ENCODE data around the gene TCP11L1.
"Not testable (repeated sequence)": the region's sequence is repeated elsewhere in the genome, so short reads cannot be mapped to it uniquely, and the experiment has no call there.

TCP11L1 gene

DNA sequence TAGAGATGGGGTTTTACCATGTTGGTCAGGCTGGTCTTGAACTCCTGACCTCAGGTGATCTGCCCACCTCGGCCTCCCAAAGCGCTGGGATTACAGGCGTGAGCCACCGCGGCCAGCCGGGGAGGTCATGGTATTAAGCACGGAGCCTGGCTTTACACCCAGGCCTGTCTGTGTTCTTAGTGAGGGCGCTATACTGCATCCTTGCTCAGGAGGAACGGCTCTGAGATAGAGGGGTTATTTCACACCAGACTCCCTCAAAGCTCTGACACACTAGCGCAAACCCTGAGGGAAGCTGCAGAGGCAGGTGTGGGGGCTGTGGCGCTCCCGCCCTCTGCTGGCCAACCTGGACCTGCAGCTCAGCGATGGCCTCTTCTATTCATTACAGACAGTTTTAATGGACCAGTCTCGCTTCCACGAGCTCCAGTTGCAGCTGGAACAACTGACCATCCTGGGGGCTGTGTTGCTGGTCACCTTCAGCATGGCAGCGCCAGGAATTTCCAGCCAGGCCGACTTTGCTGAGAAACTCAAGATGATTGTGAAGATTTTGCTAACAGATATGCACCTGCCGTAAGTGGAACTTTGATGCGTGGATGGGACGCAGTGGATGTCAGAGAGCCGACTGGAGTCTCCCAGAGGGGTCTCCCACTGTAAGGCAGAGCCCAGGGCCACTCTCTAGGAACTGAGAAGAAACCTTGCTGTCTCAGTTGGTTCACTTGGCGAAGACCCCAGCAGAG is 26.2 kb downstream of the TCP11L1 start:
- Histone ChIP-seq H3K36me3 (ENCODE audit: insufficient read depth, low read length) (no peaks in the 10 kb centered on the region; the same call in 1 of the 2 replicates), H3K4me1 (ENCODE audit: insufficient read depth, low read length) (peaks cover 19% of the 10 kb centered on the region; the same call in 1 of the 2 replicates), H3K9ac (ENCODE audit: low read depth, low read length) (no peak overlapping the region), H3K9me3 (ENCODE audit: control insufficient read depth, insufficient read depth, low read length) (no peaks in the 10 kb centered on the region)

DNA sequence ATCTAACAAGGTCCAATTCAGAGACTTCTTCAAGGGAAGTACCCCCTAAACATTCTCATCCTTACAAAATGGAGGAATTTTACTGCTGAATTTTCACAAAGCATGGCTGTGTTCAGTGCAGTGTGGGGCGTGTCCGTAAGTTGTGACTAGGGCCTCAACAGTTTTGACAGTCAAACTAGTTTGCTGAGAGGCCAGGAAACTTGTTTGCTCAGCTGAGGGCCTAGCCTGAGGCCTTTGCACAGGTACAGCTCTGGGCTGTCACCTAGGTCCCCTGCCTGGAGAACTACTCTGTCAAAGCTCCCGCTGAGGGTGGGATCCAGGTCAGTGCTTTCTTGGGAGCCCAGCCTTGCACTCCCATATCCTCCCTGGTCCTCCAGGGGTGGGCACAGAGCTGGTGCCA is 27.9 kb downstream of the TCP11L1 start:
- no peak overlapping the region for H3K9ac ChIP-seq (ENCODE audit: low read depth, low read length)
- H3K9me3 ChIP-seq (ENCODE audit: control insufficient read depth, insufficient read depth, low read length): no peaks in the 10 kb centered on the region
- H3K4me1 ChIP-seq (ENCODE audit: insufficient read depth, low read length): peaks cover 11% of the 10 kb centered on the region; the same call in 1 of the 2 replicates
- H3K36me3 ChIP-seq (ENCODE audit: insufficient read depth, low read length): peaks cover 7% of the 10 kb centered on the region

- Histone ChIP-seq H3K36me3 (ENCODE audit: insufficient read depth, low read length) (peaks cover 16% of the 10 kb centered on the region), H3K9me3 (ENCODE audit: control insufficient read depth, insufficient read depth, low read length) (no peaks in the 10 kb centered on the region), H3K9ac (ENCODE audit: low read depth, low read length) (no peak overlapping the region), H3K4me1 (ENCODE audit: insufficient read depth, low read length) (peaks cover 8% of the 10 kb centered on the region; the same call in 1 of the 2 replicates)
Measured at GRCh38 chr11:33068611-33069340, 29.4 kb downstream of the TCP11L1 start.

DNA sequence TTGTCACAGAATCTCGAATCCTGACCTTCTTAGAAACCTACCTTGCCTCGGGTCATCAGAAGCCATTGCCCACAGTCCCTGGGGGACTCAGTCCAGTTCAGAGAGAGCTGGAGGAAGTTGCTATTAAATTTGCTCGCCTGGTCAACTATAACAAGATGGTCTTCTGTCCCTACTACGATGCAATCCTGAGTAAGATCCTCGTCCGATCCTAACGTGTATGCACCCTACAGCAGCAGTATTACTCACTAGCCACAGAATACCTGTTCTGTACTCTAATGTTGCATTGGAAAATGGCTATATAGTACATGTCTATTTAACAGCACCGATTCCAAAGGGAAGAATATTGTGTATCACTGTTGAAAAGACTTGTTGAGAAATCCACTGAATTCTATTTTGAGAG is 33.1 kb downstream of the TCP11L1 start:
- peaks cover 19% of the 10 kb centered on the region for H3K36me3 ChIP-seq (ENCODE audit: insufficient read depth, low read length)
- no peaks in the 10 kb centered on the region for H3K4me1 ChIP-seq (ENCODE audit: insufficient read depth, low read length)

GRCh38 chr11:33083918-33084317 is 44.5 kb downstream of the TCP11L1 start:
- H3K9me3 ChIP-seq (ENCODE audit: control insufficient read depth, insufficient read depth, low read length): no peaks in the 10 kb centered on the region
- no peaks in the 10 kb centered on the region for H3K4me1 ChIP-seq (ENCODE audit: insufficient read depth, low read length)
- peaks cover 26% of the 10 kb centered on the region for H3K36me3 ChIP-seq (ENCODE audit: insufficient read depth, low read length)
- H3K9ac ChIP-seq (ENCODE audit: low read depth, low read length): no peak overlapping the region

More for the DNA sequence above, 33.1 kb downstream of the TCP11L1 start:
- H3K9ac ChIP-seq (ENCODE audit: low read depth, low read length): no peak overlapping the region
- no peaks in the 10 kb centered on the region for H3K9me3 ChIP-seq (ENCODE audit: control insufficient read depth, insufficient read depth, low read length)

DNA sequence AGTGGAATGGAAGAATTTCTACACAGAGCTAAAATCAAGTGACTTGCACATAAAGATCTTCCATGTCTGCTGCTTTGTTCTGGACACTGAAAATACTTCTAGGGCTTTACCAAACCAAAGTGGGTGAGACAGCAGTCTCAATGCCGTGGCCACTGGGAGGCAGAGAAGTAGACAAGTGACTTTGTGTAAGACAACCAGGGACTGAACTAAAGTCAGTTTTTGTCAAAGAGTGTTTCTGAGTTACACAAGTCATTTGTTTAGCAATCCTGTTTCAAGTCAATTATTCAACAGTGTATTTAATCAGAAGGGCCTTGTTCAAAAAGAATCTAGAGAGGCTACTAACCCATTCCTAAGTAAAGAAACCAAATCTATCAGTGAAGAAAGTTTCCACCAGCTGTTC is 46.6 kb downstream of the TCP11L1 start:
- Histone ChIP-seq H3K9ac (ENCODE audit: low read depth, low read length) (no peak overlapping the region), H3K36me3 (ENCODE audit: insufficient read depth, low read length) (peaks cover 27% of the 10 kb centered on the region), H3K9me3 (ENCODE audit: control insufficient read depth, insufficient read depth, low read length) (no peaks in the 10 kb centered on the region), H3K4me1 (ENCODE audit: insufficient read depth, low read length) (no peaks in the 10 kb centered on the region)

DNA sequence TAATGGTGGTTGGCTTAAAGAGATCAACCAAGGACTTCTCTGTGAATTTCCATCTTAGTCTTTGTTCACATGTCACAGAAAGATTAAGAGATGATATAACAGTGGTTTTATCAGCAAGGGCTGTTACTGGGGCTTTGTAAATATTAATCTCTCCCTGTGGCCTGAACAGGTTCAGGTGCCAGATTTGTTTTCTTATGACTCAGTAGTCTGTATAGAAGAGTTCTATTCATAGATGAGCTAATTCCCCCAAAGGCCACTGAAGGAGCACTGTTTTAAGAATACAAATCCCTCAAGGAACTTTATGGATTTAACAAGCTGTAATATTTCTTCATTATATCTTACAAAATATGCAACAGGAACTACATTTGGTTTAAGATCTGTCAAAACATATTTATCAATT is 50.4 kb downstream of the TCP11L1 start:
- Histone ChIP-seq H3K9ac (ENCODE audit: low read depth, low read length) (no peak overlapping the region), H3K4me1 (ENCODE audit: insufficient read depth, low read length) (no peaks in the 10 kb centered on the region), H3K36me3 (ENCODE audit: insufficient read depth, low read length) (peaks cover 22% of the 10 kb centered on the region), H3K9me3 (ENCODE audit: control insufficient read depth, insufficient read depth, low read length) (no peaks in the 10 kb centered on the region)

- H3K9me3 ChIP-seq (ENCODE audit: control insufficient read depth, insufficient read depth, low read length): no peaks in the 10 kb centered on the region
- no peaks in the 10 kb centered on the region for H3K4me1 ChIP-seq (ENCODE audit: insufficient read depth, low read length)
- H3K9ac ChIP-seq (ENCODE audit: low read depth, low read length): no peak overlapping the region
- peaks cover 6% of the 10 kb centered on the region; the same call in 1 of the 2 replicates for H3K36me3 ChIP-seq (ENCODE audit: insufficient read depth, low read length)
Measured at GRCh38 chr11:33094157-33094556, 54.8 kb downstream of the TCP11L1 start.

DNA sequence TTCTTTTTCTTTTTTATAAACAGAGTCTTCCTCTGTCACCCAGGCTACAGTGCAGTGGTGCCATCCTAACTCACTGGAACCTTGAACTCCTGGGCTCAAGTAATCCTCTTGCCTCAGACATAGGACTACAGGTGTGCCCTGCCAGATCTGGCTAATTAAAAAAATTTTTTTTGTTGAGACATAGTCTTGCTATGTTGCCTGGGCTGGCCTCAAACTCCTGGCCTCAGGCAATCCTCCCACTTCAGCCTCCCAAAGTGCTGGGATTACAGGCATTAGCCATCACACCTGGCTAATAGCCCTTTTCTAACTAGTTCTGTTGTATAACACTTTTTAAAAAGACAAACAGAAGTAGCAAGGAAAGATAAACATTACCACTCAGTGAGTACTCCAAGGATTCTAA is 64.5 kb downstream of the TCP11L1 start:
- no peaks in the 10 kb centered on the region for H3K4me1 ChIP-seq (ENCODE audit: insufficient read depth, low read length)
- no peaks in the 10 kb centered on the region for H3K9me3 ChIP-seq (ENCODE audit: control insufficient read depth, insufficient read depth, low read length)
- peaks cover 11% of the 10 kb centered on the region for H3K36me3 ChIP-seq (ENCODE audit: insufficient read depth, low read length)
- no peak overlapping the region for H3K9ac ChIP-seq (ENCODE audit: low read depth, low read length)

DNA sequence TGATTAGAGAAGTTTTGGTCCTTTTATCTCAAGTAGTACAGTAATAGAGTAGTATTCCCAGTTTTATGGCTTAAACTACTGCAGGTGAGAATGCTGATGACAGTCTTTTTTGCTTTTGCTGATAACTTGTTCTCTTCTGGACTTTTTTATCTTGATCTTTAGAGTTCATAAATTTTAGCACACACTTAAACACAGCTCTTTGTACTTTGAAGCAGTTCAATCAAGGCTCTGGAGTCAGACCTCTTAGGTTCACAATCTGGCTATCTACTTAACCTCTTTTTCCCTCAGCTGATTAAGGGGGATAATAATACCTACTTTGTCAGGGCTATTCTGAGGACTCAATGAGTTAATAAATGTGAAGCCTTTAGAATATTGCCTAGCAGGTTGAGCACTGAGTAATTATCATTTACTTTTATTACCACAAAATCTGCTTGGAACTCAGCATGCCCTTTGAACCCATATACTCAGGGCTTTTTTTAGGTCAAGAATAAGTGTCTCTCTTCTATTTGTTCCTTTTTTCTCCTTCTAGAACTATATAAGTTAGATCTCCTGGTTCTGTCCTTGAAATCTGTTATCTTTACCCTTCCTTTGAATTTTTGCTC is 70.0 kb downstream of the TCP11L1 start:
- H3K9me3 ChIP-seq (ENCODE audit: control insufficient read depth, insufficient read depth, low read length): no peaks in the 10 kb centered on the region
- no peaks in the 10 kb centered on the region for H3K4me1 ChIP-seq (ENCODE audit: insufficient read depth, low read length)
- H3K9ac ChIP-seq (ENCODE audit: low read depth, low read length): no peak overlapping the region
- no peaks in the 10 kb centered on the region; the same call in 1 of the 2 replicates for H3K36me3 ChIP-seq (ENCODE audit: insufficient read depth, low read length)

GRCh38 chr11:33110083-33110482 is 70.7 kb downstream of the TCP11L1 start:
- Histone ChIP-seq H3K9me3 (ENCODE audit: control insufficient read depth, insufficient read depth, low read length) (no peaks in the 10 kb centered on the region), H3K4me1 (ENCODE audit: insufficient read depth, low read length) (no peaks in the 10 kb centered on the region), H3K36me3 (ENCODE audit: insufficient read depth, low read length) (no peaks in the 10 kb centered on the region), H3K9ac (ENCODE audit: low read depth, low read length) (no peak overlapping the region)

DNA sequence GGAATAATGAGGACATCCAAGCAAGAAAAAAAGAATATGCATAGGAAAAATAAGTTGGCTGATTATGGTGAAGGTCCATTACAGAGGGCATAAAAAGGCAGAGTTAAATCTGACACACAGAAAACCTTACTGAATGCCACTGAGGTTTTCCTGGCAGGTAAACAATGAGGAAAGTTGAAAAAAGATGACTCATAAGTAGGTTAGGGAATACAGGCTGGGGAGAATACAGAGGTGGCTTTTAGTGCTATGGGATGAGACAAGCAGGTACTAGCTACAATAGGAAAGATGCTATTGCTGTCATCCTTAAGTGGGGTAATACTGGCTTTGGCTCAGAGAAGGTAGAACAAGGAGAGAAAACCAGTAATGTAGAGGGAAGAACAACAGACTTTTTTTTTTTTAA is 77.2 kb downstream of the TCP11L1 start:
- Histone ChIP-seq H3K9ac (ENCODE audit: low read depth, low read length) (no peak overlapping the region), H3K36me3 (ENCODE audit: insufficient read depth, low read length) (no peaks in the 10 kb centered on the region), H3K9me3 (ENCODE audit: control insufficient read depth, insufficient read depth, low read length) (no peaks in the 10 kb centered on the region), H3K4me1 (ENCODE audit: insufficient read depth, low read length) (peaks cover 13% of the 10 kb centered on the region; the same call in 1 of the 2 replicates)

GRCh38 chr11:33122696-33123095 is 83.3 kb downstream of the TCP11L1 start:
- H3K9me3 ChIP-seq (ENCODE audit: control insufficient read depth, insufficient read depth, low read length); H3K9ac ChIP-seq (ENCODE audit: low read depth, low read length); H3K36me3 ChIP-seq (ENCODE audit: insufficient read depth, low read length): not testable (repeated sequence)
- H3K4me1 ChIP-seq (ENCODE audit: insufficient read depth, low read length): peaks cover 15% of the 10 kb centered on the region
